Osteoblast (primary cell): ENCODE data around the gene ACBD6. TPM values are rescaled to one million over a fixed set of nuclear protein-coding genes. Genes with fewer than 3 reads are reported as not detected.

Experiments used
- DNase-seq: peaks from one replicate; pipeline ENCODE4 v3.0.0; 2011; ENCODE audit warnings: low spot score, mixed read lengths; ENCODE audit not compliant: insufficient read length; ENCODE audit errors: missing footprints
- H2AFZ ChIP-seq: 2 replicates; pipeline ENCODE4 v1.6.0; 2011; ENCODE audit warnings: mild to moderate bottlenecking, low read length
- H3K27ac ChIP-seq: 2 replicates; pipeline ENCODE4 v1.5.1; 2011; ENCODE audit warnings: mild to moderate bottlenecking, low read depth, low read length, moderate library complexity
- H3K27me3 ChIP-seq: 2 replicates; pipeline ENCODE4 v1.6.0; 2012; ENCODE audit warnings: mild to moderate bottlenecking, control low read depth, inconsistent platforms, low read length, moderate library complexity; ENCODE audit not compliant: insufficient read depth
- H3K36me3 ChIP-seq: 2 replicates; pipeline ENCODE4 v1.5.1; 2011; ENCODE audit warnings: mild to moderate bottlenecking, low read length, control low read depth, moderate library complexity; ENCODE audit not compliant: insufficient read depth
- H3K4me1 ChIP-seq: 2 replicates; pipeline ENCODE4 v1.5.1; 2011; ENCODE audit warnings: mild to moderate bottlenecking, low read length, control low read depth, moderate library complexity; ENCODE audit not compliant: insufficient read depth
- H3K4me2 ChIP-seq: 2 replicates; pipeline ENCODE4 v1.6.0; 2011; ENCODE audit warnings: mild to moderate bottlenecking, low read length; ENCODE audit not compliant: insufficient read depth
- H3K4me3 ChIP-seq: fragments of 200-600 bp; sonication (generic); 3 replicates; pipeline ENCODE4 v1.5.1; 2012; ENCODE audit warnings: mild to moderate bottlenecking, low read length, inconsistent platforms; ENCODE audit not compliant: insufficient read depth
- H3K79me2 ChIP-seq: 2 replicates; pipeline ENCODE4 v1.6.0; 2012; ENCODE audit warnings: mild to moderate bottlenecking, low read length, control low read depth, inconsistent platforms; ENCODE audit not compliant: insufficient read depth
- H3K9me3 ChIP-seq: 2 replicates; pipeline ENCODE4 v1.5.1; 2011; ENCODE audit warnings: low read depth, low read length, control low read depth
- H4K20me1 ChIP-seq: 2 replicates; pipeline ENCODE4 v1.6.0; 2012; ENCODE audit warnings: mild to moderate bottlenecking, low read length, control low read depth; ENCODE audit not compliant: insufficient read depth
- CTCF ChIP-seq: IDR thresholded peaks from 2 replicates; pipeline ENCODE4 v1.5.1; 2011; ENCODE audit warnings: mild to moderate bottlenecking, low read depth, low read length, moderate library complexity; ENCODE audit errors: extremely low read depth
- total RNA-seq: library from RNA; depleted of rRNA; stranded (reverse); fragments of >200 nt; gene quantifications from 2 replicates; pipeline ENCODE4 v1.2.3, GENCODE V29; 2012

Gene ACBD6
- total RNA-seq, 1 donor = 55.7 TPM

- Histone ChIP-seq H3K9me3 (no peaks in the 10 kb centered on the region), H3K4me3 (no peak overlapping the region), H3K79me2 (no peaks in the 10 kb centered on the region), H3K27ac (no peak overlapping the region), H3K4me2 (no peak overlapping the region), H2AFZ (no peak overlapping the region), H4K20me1 (peaks cover 3% of the 10 kb centered on the region), H3K36me3 (no peaks in the 10 kb centered on the region), H3K4me1 (peaks cover 8% of the 10 kb centered on the region), H3K27me3 (no peaks in the 10 kb centered on the region)
- TF ChIP-seq CTCF = no peak
- no peak for DNase-seq
Observed at GRCh38 chr1:180301135-180301742, 201.1 kb downstream of the ACBD6 start.

DNA sequence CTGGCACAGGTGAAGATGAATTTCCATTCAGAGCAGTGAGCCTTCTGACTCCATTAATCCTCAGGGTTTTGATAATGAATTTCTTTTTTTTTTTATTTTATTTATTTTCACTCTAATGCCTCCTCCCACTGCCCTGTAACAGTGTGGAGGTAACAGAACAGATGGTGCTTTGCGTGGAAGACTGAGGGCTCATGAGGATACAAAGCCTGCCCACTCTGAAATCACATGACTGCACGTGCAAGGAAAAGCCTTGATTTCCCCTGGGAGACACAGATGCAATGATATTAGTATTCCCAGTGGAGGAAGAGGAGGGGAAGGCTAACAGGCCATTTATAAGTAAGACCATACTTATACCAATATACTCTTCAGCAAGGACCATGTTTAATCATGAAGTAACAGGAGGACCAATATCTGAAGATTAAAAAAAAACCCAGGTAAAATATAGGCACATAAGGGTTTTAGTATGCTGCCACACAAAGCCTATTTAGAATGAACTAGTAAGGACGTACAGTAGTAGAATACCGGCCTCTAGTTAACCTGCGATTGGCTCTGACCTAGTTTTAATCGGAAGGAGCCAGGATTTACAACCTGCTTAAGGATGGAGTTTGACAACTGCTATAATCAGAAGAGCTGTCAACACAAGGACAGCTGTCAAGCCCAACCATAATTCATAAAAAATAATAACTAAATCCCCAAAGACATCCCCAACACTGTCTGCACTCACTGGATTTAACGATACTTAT is 202.7 kb downstream of the ACBD6 start:
- H3K27me3 ChIP-seq = no peaks in the 10 kb centered on the region
- H3K4me1 ChIP-seq = peaks cover 8% of the 10 kb centered on the region
- H3K79me2 ChIP-seq = no peaks in the 10 kb centered on the region
- no peak overlapping the region for H3K4me2 ChIP-seq
- H4K20me1 ChIP-seq = peaks cover 3% of the 10 kb centered on the region
- H3K27ac ChIP-seq = no peak overlapping the region
- H3K9me3 ChIP-seq = no peaks in the 10 kb centered on the region
- no peak overlapping the region for H3K4me3 ChIP-seq
- no peak for DNase-seq
- H2AFZ ChIP-seq = no peak overlapping the region
- no peak for TF ChIP-seq CTCF
- H3K36me3 ChIP-seq = no peaks in the 10 kb centered on the region

- Histone ChIP-seq H3K4me3 (no peak overlapping the region), H3K4me2 (no peak overlapping the region), H3K79me2 (no peaks in the 10 kb centered on the region), H3K9me3 (no peaks in the 10 kb centered on the region), H2AFZ (no peak overlapping the region), H3K27ac (no peak overlapping the region), H3K4me1 (peaks cover 8% of the 10 kb centered on the region), H4K20me1 (no peaks in the 10 kb centered on the region), H3K36me3 (no peaks in the 10 kb centered on the region), H3K27me3 (no peaks in the 10 kb centered on the region)
- no peak for TF ChIP-seq CTCF
- no peak for DNase-seq
Observed at GRCh38 chr1:180295999-180296398, 206.4 kb downstream of the ACBD6 start.

DNA sequence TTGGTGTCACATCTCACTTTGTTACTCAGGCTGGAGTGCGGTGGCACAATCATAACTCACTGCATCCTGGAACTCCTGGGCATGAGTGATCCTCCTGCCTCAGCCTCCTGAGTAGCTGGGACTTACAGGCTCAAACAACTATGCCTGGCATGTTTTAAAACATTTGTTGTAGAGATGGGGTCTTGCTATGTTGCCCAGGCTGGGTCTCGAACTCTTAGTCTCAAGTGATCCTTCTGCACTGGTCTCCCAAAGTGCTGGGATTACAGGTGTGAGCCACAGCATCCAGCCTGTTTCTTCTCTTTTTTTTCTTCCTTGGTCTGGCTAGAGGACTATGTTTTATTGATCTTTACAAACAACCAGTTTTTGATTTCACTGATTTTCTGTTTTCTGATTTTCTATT is 207.7 kb downstream of the ACBD6 start:
- Histone ChIP-seq H3K27ac (no peak overlapping the region), H3K9me3 (no peaks in the 10 kb centered on the region), H3K4me1 (peaks cover 8% of the 10 kb centered on the region), H3K36me3 (no peaks in the 10 kb centered on the region), H2AFZ (no peak overlapping the region), H3K4me3 (no peak overlapping the region), H3K27me3 (no peaks in the 10 kb centered on the region), H3K79me2 (no peaks in the 10 kb centered on the region), H3K4me2 (no peak overlapping the region), H4K20me1 (no peaks in the 10 kb centered on the region)
- DNase-seq = no peak
- no peak for TF ChIP-seq CTCF
